Transverse colon (tissue), 4 donors: ENCODE data around the gene PFKFB3.

Experiments used
- POLR2A ChIP-seq: fragments of 450-650 bp; IDR thresholded peaks from one replicate; pipeline ENCODE4 v1.6.1; 2016; ENCODE audit warnings: antibody characterized with exemption, mild to moderate bottlenecking, moderate library complexity
- POLR2AphosphoS5 ChIP-seq, 3 donors: sonication (generic); formaldehyde crosslinking; IDR thresholded peaks; one replicate each; pipeline ENCODE4 v1.6.1; 2016; ENCODE audit warnings: antibody characterized with exemption in 3 of 3
- TF ChIP-seq, protein P1 (sequence below), 5 experiments: fragments of 200-600 bp in 3 of 5; fragments of 450-650 bp in 2 of 5; sonication (generic) in 3 of 5; IDR thresholded peaks; 1 replicate in 2 of 5; 2 replicates in 3 of 5; pipeline ENCODE4 v1.5.1; 2016 to 2017; ENCODE audit warnings: antibody characterized with exemption in 5 of 5, inconsistent platforms in 3 of 5, mild to moderate bottlenecking in 2 of 5, moderate library complexity in 1 of 5

DNA sequence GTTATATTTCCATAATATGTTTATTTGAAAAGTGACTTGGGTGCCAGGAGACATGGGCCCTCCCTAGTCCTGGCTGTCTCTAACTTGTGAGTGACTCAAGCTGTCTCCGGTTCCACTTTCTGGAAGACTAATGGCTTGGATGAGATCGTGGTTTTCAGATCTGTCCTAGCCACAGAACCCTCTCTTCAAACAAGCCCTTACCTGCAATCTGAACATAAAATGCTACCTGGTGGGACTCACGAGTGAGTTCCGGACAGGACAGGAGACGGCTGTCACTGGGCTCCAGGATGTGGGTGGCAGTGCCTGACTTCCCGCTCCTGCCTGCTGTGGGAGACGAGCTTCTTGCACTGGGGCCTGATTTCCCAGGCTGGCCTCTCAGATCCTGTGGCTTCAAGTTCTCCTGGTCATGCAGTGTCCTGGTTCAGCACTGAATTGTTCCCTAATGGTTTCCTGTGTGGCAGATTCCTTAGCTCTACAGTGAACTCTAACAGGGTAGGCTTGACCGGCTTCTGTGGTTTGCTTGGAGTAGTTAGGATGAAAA is 26.0 kb upstream of the PFKFB3 start:
- TF ChIP-seq, protein P1, sequence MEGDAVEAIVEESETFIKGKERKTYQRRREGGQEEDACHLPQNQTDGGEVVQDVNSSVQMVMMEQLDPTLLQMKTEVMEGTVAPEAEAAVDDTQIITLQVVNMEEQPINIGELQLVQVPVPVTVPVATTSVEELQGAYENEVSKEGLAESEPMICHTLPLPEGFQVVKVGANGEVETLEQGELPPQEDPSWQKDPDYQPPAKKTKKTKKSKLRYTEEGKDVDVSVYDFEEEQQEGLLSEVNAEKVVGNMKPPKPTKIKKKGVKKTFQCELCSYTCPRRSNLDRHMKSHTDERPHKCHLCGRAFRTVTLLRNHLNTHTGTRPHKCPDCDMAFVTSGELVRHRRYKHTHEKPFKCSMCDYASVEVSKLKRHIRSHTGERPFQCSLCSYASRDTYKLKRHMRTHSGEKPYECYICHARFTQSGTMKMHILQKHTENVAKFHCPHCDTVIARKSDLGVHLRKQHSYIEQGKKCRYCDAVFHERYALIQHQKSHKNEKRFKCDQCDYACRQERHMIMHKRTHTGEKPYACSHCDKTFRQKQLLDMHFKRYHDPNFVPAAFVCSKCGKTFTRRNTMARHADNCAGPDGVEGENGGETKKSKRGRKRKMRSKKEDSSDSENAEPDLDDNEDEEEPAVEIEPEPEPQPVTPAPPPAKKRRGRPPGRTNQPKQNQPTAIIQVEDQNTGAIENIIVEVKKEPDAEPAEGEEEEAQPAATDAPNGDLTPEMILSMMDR (IDR thresholded peaks at IDR 0.05), result no peak
- no peak for TF ChIP-seq POLR2AphosphoS5 (IDR thresholded peaks at IDR 0.05)
- no peak for TF ChIP-seq POLR2A
